Medulla oblongata (tissue), 1 donor: ENCODE data around the gene RNPEP.
"Not testable (repeated sequence)": the region's sequence is repeated elsewhere in the genome, so short reads cannot be mapped to it uniquely, and the experiment has no call there.

Source experiments
- DNase-seq: peaks from one replicate; pipeline ENCODE4 v3.0.0-alpha.2; 2015; ENCODE audit errors: extremely low spot score

The RNPEP gene

GRCh38 chr1:201982623-201983379, at the start of gene RNPEP:
Gene RNPEP, plus strand, starts transcription at chr1:201982648. Its CDS starts 19 bp downstream, at chr1:201982667.
- DNase-seq: peak; percentile 76

- DNase-seq: no peak
These were observed 48.5 kb upstream of the RNPEP start for GRCh38 chr1:201933840-201934430.

- no peak for DNase-seq
These were observed 44.7 kb upstream of the RNPEP start for GRCh38 chr1:201937624-201938213.

- DNase-seq: no peak
These were observed 43.9 kb upstream of the RNPEP start for GRCh38 chr1:201938440-201939035.

- no peak for DNase-seq
These were observed 43.3 kb upstream of the RNPEP start for GRCh38 chr1:201939148-201939547.

GRCh38 chr1:201939574-201939973, 42.9 kb upstream of the RNPEP start:
- no peak for DNase-seq

- DNase-seq: not testable (repeated sequence)
These were observed 42.1 kb upstream of the RNPEP start for GRCh38 chr1:201940316-201940715.

- DNase-seq: no peak
These were observed 40.9 kb upstream of the RNPEP start for GRCh38 chr1:201941420-201942128.

GRCh38 chr1:201942129-201942495, 40.3 kb upstream of the RNPEP start:
- no peak for DNase-seq

GRCh38 chr1:201944002-201944401, 38.4 kb upstream of the RNPEP start:
- no peak for DNase-seq

GRCh38 chr1:201944639-201945038, 37.8 kb upstream of the RNPEP start:
- DNase-seq: no peak

GRCh38 chr1:201945157-201945556, 37.3 kb upstream of the RNPEP start:
- DNase-seq: no peak

GRCh38 chr1:201945863-201946223, 36.6 kb upstream of the RNPEP start:
- DNase-seq: no peak

GRCh38 chr1:201946224-201946908, 36.1 kb upstream of the RNPEP start, which contains the start of gene LMOD1:
Gene LMOD1, minus strand, starts transcription at chr1:201946548. Its CDS starts 208 bp downstream, at chr1:201946340.
- DNase-seq: peak; percentile 66

GRCh38 chr1:201947697-201948008, 34.8 kb upstream of the RNPEP start:
- DNase-seq: no peak

GRCh38 chr1:201949491-201949890, 33.0 kb upstream of the RNPEP start:
- no peak for DNase-seq

GRCh38 chr1:201954263-201955008, 28.0 kb upstream of the RNPEP start:
- DNase-seq: no peak

GRCh38 chr1:201955009-201955728, 27.3 kb upstream of the RNPEP start, which contains the start of gene TIMM17A:
Gene TIMM17A, plus strand, starts transcription at chr1:201955503. Its CDS starts 24 bp downstream, at chr1:201955527.
- DNase-seq: peak; percentile 100

GRCh38 chr1:201955729-201956143, 26.7 kb upstream of the RNPEP start:
- no peak for DNase-seq

- no peak for DNase-seq
These were observed 24.1 kb upstream of the RNPEP start for GRCh38 chr1:201958348-201958747.
